Activated CD4-positive, alpha-beta memory T cell treated with anti-CD3 and anti-CD28 coated beads, Interleukin-2, amount 10 ng/mL, durations not matched to agents 7 days and 5 days (primary cell): ENCODE data around the gene TCTA. TPM values are rescaled to one million over a fixed set of nuclear protein-coding genes. Genes with fewer than 3 reads are reported as not detected.
A peak's percentile ranks its signal among the peaks of the same experiment; 100 is the strongest.
"Not testable (repeated sequence)": the region's sequence is repeated elsewhere in the genome, so short reads cannot be mapped to it uniquely, and the experiment has no call there.

Experiments used
- CTCF ChIA-PET: fragments of 350-600 bp; sonication (Branson Sonifier 250); formaldehyde crosslinking; loops from one replicate; lab custom pipeline; 2021; ENCODE audit warnings: antibody characterized with exemption, inconsistent platforms; lab: Charles Lee
- POLR2A ChIA-PET: fragments of 350-600 bp; sonication (Branson Sonifier 250); formaldehyde crosslinking; loops from one replicate; lab custom pipeline; 2021; ENCODE audit warnings: antibody characterized with exemption; lab: Charles Lee
- DNase-seq: peaks from one replicate; pipeline ENCODE4 v3.0.0-alpha.2; 2020
- H3K27ac Mint-ChIP-seq: one replicate; pipeline ENCODE4 v1.8.0; 2021; ENCODE audit warnings: mild to moderate bottlenecking, mixed read lengths
- H3K27me3 Mint-ChIP-seq: one replicate; pipeline ENCODE4 v1.8.0; 2021; ENCODE audit warnings: mixed read lengths
- H3K36me3 Mint-ChIP-seq: one replicate; pipeline ENCODE4 v1.8.0; 2021; ENCODE audit warnings: low read depth, mixed read lengths
- H3K4me1 Mint-ChIP-seq: one replicate; pipeline ENCODE4 v1.8.0; 2021; ENCODE audit warnings: mixed read lengths
- H3K4me3 Mint-ChIP-seq: one replicate; pipeline ENCODE4 v1.8.0; 2021; ENCODE audit warnings: mild to moderate bottlenecking, mixed read lengths
- H3K9me3 Mint-ChIP-seq: one replicate; pipeline ENCODE4 v1.8.0; 2021; ENCODE audit warnings: mixed read lengths
- total RNA-seq, 2 experiments: library from RNA; stranded (reverse); gene quantifications; one replicate each; pipeline ENCODE4 v1.2.3, GENCODE V29; 2021

Gene TCTA
- total RNA-seq, 2 experiments from 2014 or later = 19.7 to 22.4 TPM

- POLR2A ChIA-PET = interaction anchor here (0.7 to 2.5 kb wide), 4 partner anchors 12 to 49 kb away, joined by 3 to 11 read pairs (median 4); partner anchors contain the start of genes RHOA, TCTA and USP4
- CTCF ChIA-PET = no interaction called here
- no peak overlapping the region for H3K4me3 Mint-ChIP-seq
- H3K27me3 Mint-ChIP-seq = no peaks in the 10 kb centered on the region
- H3K27ac Mint-ChIP-seq = no peak overlapping the region
- DNase-seq = no peak
- no peaks in the 10 kb centered on the region for H3K9me3 Mint-ChIP-seq
- H3K4me1 Mint-ChIP-seq = peaks cover 27% of the 10 kb centered on the region
- peaks cover 28% of the 10 kb centered on the region for H3K36me3 Mint-ChIP-seq
These were observed 22.9 kb upstream of the TCTA start for GRCh38 chr3:49389297-49389696.

DNA sequence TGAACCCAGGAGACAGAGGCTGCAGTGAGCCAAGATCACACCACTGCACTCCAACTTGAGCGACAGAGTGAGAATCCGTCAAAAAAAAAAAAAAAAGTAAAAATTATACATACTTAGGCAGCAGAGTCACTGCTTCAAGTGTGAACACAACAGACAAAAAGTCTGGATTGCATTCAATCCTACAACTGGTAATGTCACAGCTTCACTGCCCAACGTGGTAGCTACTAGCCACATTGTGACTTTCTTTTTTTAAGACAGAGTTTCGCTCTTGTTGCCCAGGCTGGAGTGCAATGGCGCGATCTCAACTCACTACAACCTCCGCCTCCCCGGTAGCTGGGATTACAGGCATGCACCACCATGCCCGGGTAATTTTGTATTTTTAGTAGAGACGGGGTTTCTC is 20.9 kb upstream of the TCTA start:
- peaks cover 34% of the 10 kb centered on the region for H3K4me1 Mint-ChIP-seq
- H3K27ac Mint-ChIP-seq, H3K27me3 Mint-ChIP-seq, H3K9me3 Mint-ChIP-seq, H3K4me3 Mint-ChIP-seq, POLR2A ChIA-PET, DNase-seq: not testable (repeated sequence)
- H3K36me3 Mint-ChIP-seq = peaks cover 38% of the 10 kb centered on the region
- CTCF ChIA-PET = interaction anchor here (0.7 kb wide), 1 partner anchor 13 kb away, joined by 4 read pairs; no protein-coding TSS in a partner anchor

- Mint-ChIP-seq H3K9me3 (no peaks in the 10 kb centered on the region), H3K4me1 (peaks cover 47% of the 10 kb centered on the region), H3K36me3 (peaks cover 51% of the 10 kb centered on the region), H3K27ac (no peak overlapping the region), H3K4me3 (no peak overlapping the region), H3K27me3 (no peaks in the 10 kb centered on the region)
- DNase-seq = no peak
- POLR2A ChIA-PET = no interaction called here
- CTCF ChIA-PET = interaction anchor here (0.9 kb wide), 1 partner anchor 57 kb away, joined by 4 read pairs; the partner anchor contains the start of gene USP4
These were observed 14.8 kb upstream of the TCTA start for GRCh38 chr3:49397470-49397869.

- ChIA-PET CTCF (interaction anchor here (0.7 to 1.2 kb wide), 2 partner anchors 22 to 59 kb away, joined by 3 read pairs; no protein-coding TSS in a partner anchor), POLR2A (interaction anchor here (1.0 to 1.3 kb wide), 3 partner anchors 12 to 60 kb away, joined by 3 read pairs; partner anchors contain the start of genes NICN1, RHOA, TCTA and USP4)
- peaks cover 46% of the 10 kb centered on the region for H3K4me1 Mint-ChIP-seq
- no peaks in the 10 kb centered on the region for H3K9me3 Mint-ChIP-seq
- H3K36me3 Mint-ChIP-seq = peaks cover 52% of the 10 kb centered on the region
- no peak for DNase-seq
- H3K4me3 Mint-ChIP-seq = no peak overlapping the region
- no peaks in the 10 kb centered on the region for H3K27me3 Mint-ChIP-seq
- no peak overlapping the region for H3K27ac Mint-ChIP-seq
These were observed 12.8 kb upstream of the TCTA start for GRCh38 chr3:49399461-49399860.

- H3K36me3 Mint-ChIP-seq = peaks cover 46% of the 10 kb centered on the region
- H3K9me3 Mint-ChIP-seq = no peaks in the 10 kb centered on the region
- peaks cover 46% of the 10 kb centered on the region for H3K4me1 Mint-ChIP-seq
- no peak overlapping the region for H3K27ac Mint-ChIP-seq
- no peak for DNase-seq
- H3K27me3 Mint-ChIP-seq = no peaks in the 10 kb centered on the region
- H3K4me3 Mint-ChIP-seq = no peak overlapping the region
- ChIA-PET POLR2A (interaction anchor here (2.1 kb wide), 1 partner anchor 10 kb away, joined by 7 read pairs; the partner anchor contains the start of genes RHOA and TCTA), CTCF (no interaction called here)
These were observed 10.5 kb upstream of the TCTA start for GRCh38 chr3:49401766-49402165.

DNA sequence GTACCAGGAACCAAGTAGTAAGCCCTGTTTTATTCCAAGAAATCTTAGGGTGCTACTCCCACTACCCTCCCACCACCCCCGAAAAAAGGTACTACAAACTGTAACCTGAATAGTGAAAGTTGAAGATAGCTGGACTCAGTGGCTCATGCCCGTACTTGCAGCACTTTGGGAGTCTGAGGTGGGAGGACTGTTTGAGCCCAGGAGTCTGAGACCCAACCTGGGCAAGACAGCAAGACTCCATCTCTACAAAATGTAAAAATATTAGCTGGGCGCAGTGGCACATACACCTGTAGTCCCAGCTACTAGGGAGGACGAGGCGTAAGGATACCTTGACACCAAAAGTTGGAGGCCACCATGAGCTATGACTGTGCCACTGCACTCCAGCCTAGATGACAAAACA is 8.3 kb upstream of the TCTA start:
- Mint-ChIP-seq H3K27me3 (no peaks in the 10 kb centered on the region), H3K4me1 (peaks cover 52% of the 10 kb centered on the region), H3K36me3 (peaks cover 41% of the 10 kb centered on the region), H3K9me3 (no peaks in the 10 kb centered on the region), H3K27ac (no peak overlapping the region), H3K4me3 (no peak overlapping the region)
- no peak for DNase-seq
- ChIA-PET POLR2A (interaction anchor here (0.7 kb wide), 1 partner anchor 271 kb away, joined by 3 read pairs; no protein-coding TSS in a partner anchor), CTCF (interaction anchor here (0.6 to 1.0 kb wide), 4 partner anchors 13 to 1246 kb away, joined by 3 to 4 read pairs (median 4); no protein-coding TSS in a partner anchor)

- not testable (repeated sequence) for H3K27ac Mint-ChIP-seq, H3K9me3 Mint-ChIP-seq, H3K4me3 Mint-ChIP-seq, DNase-seq, H3K27me3 Mint-ChIP-seq
- Mint-ChIP-seq H3K4me1 (peaks cover 55% of the 10 kb centered on the region), H3K36me3 (peaks cover 46% of the 10 kb centered on the region)
- POLR2A ChIA-PET = interaction anchor here (1.6 kb wide), 1 partner anchor 64 kb away, joined by 3 read pairs; the partner anchor contains the start of gene DAG1
- CTCF ChIA-PET = interaction anchor here (0.6 to 1.7 kb wide), 2 partner anchors 44 to 47 kb away, joined by 3 to 4 read pairs; no protein-coding TSS in a partner anchor
These were observed 6.7 kb upstream of the TCTA start for GRCh38 chr3:49405570-49405969.

- Mint-ChIP-seq H3K4me1 (peaks cover 49% of the 10 kb centered on the region), H3K4me3 (no peak overlapping the region), H3K9me3 (no peaks in the 10 kb centered on the region), H3K27me3 (no peaks in the 10 kb centered on the region), H3K36me3 (peaks cover 42% of the 10 kb centered on the region), H3K27ac (peak overlapping the region; percentile 54)
- ChIA-PET CTCF (interaction anchor here (0.9 to 1.7 kb wide), 3 partner anchors 42 to 67 kb away, joined by 4 to 5 read pairs (median 4); partner anchors contain the start of gene USP4), POLR2A (interaction anchor here (1.2 to 1.6 kb wide), 2 partner anchors 63 to 67 kb away, joined by 3 to 4 read pairs; partner anchors contain the start of genes DAG1 and USP4)
- no peak for DNase-seq
These were observed 5.4 kb upstream of the TCTA start for GRCh38 chr3:49406571-49407565.

DNA sequence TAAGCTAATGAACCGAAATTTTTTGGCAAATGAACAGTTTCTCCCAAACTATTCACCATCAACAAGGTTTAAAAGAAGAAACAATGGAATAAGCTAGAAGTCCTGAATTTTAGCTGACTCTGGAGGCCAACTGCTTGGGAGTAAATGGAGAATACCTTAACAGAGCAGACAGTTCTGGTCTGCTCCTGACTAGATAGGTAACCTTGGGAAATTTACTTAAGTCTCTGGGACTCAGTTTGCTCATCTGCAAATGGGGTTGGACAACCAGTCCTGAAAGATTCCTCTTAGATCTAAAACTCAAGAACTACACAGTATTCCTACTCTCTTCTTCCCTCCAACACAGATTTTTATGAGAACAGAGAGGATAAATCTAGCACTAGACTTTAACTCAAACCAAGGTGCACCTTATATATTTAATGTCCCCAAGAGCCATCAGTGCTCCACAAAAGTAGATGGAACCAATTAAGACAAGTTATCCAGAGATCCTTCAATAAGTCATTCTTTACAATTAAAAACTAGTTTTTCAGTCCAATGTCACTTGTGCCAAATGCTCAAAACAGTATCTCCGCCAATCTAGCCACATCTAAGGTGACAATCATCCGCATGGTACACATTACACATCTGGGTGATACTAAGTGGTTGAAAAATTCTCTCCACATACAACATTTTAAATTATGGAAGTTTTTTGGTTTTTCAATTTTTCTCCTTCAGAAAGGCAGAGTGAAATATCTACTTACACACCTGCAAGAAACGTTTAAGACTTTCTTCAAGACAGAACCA is 2.0 kb upstream of the TCTA start:
- Mint-ChIP-seq H3K9me3 (no peaks in the 10 kb centered on the region), H3K27me3 (peaks cover 2% of the 10 kb centered on the region), H3K4me3 (peak overlapping the region; percentile 98), H3K4me1 (peaks cover 66% of the 10 kb centered on the region), H3K36me3 (peaks cover 55% of the 10 kb centered on the region), H3K27ac (peak overlapping the region; percentile 91)
- ChIA-PET CTCF (interaction anchor here (1.1 to 1.9 kb wide), 2 partner anchors 39 to 70 kb away, joined by 4 to 19 read pairs; partner anchors contain the start of gene USP4), POLR2A (interaction anchor here (0.5 to 4.2 kb wide), 10 partner anchors 12 to 71 kb away, joined by 3 to 82 read pairs (median 6); partner anchors contain the start of genes AMT, NICN1 and USP4)
- DNase-seq = no peak

GRCh38 chr3:49410846-49411534 is 1.2 kb upstream of the TCTA start:
- no peaks in the 10 kb centered on the region for H3K9me3 Mint-ChIP-seq
- CTCF ChIA-PET = interaction anchor here (1.1 to 3.5 kb wide), 3 partner anchors 33 to 71 kb away, joined by 4 to 20 read pairs (median 5); partner anchors contain the start of gene USP4
- DNase-seq = no peak
- peaks cover 55% of the 10 kb centered on the region for H3K36me3 Mint-ChIP-seq
- peaks cover 2% of the 10 kb centered on the region for H3K27me3 Mint-ChIP-seq
- H3K4me3 Mint-ChIP-seq = peak overlapping the region; percentile 98
- peak overlapping the region; percentile 91 for H3K27ac Mint-ChIP-seq
- H3K4me1 Mint-ChIP-seq = peaks cover 66% of the 10 kb centered on the region
- POLR2A ChIA-PET = interaction anchor here (1.0 to 4.2 kb wide), 19 partner anchors 9 to 679 kb away, joined by 3 to 82 read pairs (median 7); partner anchors contain the start of genes AMT, DAG1, GPX1 and NDUFAF3

GRCh38 chr3:49411535-49411967 is 672 bp upstream of the TCTA start:
- Mint-ChIP-seq H3K9me3 (no peaks in the 10 kb centered on the region), H3K27me3 (peaks cover 2% of the 10 kb centered on the region), H3K36me3 (peaks cover 58% of the 10 kb centered on the region), H3K4me1 (peaks cover 66% of the 10 kb centered on the region), H3K4me3 (peak overlapping the region; percentile 98), H3K27ac (peak overlapping the region; percentile 99)
- POLR2A ChIA-PET = interaction anchor here (0.7 to 4.2 kb wide), 30 partner anchors 8 to 679 kb away, joined by 3 to 82 read pairs (median 5); partner anchors contain the start of genes AMT, ARIH2, DAG1 and GPX1
- CTCF ChIA-PET = interaction anchor here (1.0 to 3.5 kb wide), 7 partner anchors 32 to 318 kb away, joined by 3 to 20 read pairs (median 4); partner anchors contain the start of genes QRICH1 and USP4
- DNase-seq = peak; percentile 65
